IgD-negative memory B cell (primary cell): ENCODE results near the gene ZDBF2. TPM values are rescaled to one million over a fixed set of nuclear protein-coding genes. Genes with fewer than 3 reads are reported as not detected.
A peak's percentile ranks its signal among the peaks of the same experiment; 100 is the strongest.
"Not testable (repeated sequence)": the region's sequence is repeated elsewhere in the genome, so short reads cannot be mapped to it uniquely, and the experiment has no call there.

ENCODE experiments used
- H3K27ac Mint-ChIP-seq, 3 donors: one replicate each; pipeline ENCODE4 v1.8.0; 2020 to 2022; ENCODE audit warnings: mild to moderate bottlenecking in 3 of 3, mixed read lengths in 3 of 3, moderate library complexity in 1 of 3
- H3K27me3 Mint-ChIP-seq: one replicate; pipeline ENCODE4 v1.8.0; 2021; ENCODE audit warnings: mixed read lengths
- H3K36me3 Mint-ChIP-seq: one replicate; pipeline ENCODE4 v1.8.0; 2020; ENCODE audit warnings: mild to moderate bottlenecking, mixed read lengths
- H3K4me1 Mint-ChIP-seq, 3 donors: one replicate each; pipeline ENCODE4 v1.8.0; 2020 to 2022; ENCODE audit warnings: mixed read lengths in 3 of 3, mild to moderate bottlenecking in 1 of 3
- H3K4me3 Mint-ChIP-seq, 4 donors: one replicate each; pipeline ENCODE4 v1.8.0; 2020 to 2022; ENCODE audit warnings: mild to moderate bottlenecking in 4 of 4, mixed read lengths in 4 of 4, moderate library complexity in 3 of 4
- H3K9me3 Mint-ChIP-seq, 3 donors: one replicate each; pipeline ENCODE4 v1.8.0; 2020 to 2021; ENCODE audit warnings: mixed read lengths in 3 of 3, mild to moderate bottlenecking in 1 of 3
- polyA plus RNA-seq: library from polyadenylated mRNA; unstranded; fragments of 300-500 nt; fragmentation: Illumina TruSeq; gene quantifications from one replicate; pipeline ENCODE4 v1.2.3, GENCODE V29; 2021

ZDBF2 gene
- polyA plus RNA-seq, 1 donor from 2014 or later = 4.9 TPM

- no peaks in the 10 kb centered on the region for H3K4me1 Mint-ChIP-seq
- peaks cover 0 to 3% (median 2%) of the 10 kb centered on the region in 3 donors for H3K9me3 Mint-ChIP-seq
- H3K36me3 Mint-ChIP-seq = no peaks in the 10 kb centered on the region
- peak overlapping the region in 1 of 3 donors; percentile 13 for H3K27ac Mint-ChIP-seq
- no peak overlapping the region for H3K4me3 Mint-ChIP-seq
- H3K27me3 Mint-ChIP-seq = no peaks in the 10 kb centered on the region
Measured at GRCh38 chr2:206324869-206325268, 50.4 kb downstream of the ZDBF2 start.

- Mint-ChIP-seq H3K4me3 (peak overlapping the region in 1 of 4 donors; percentile 31), H3K36me3 (no peaks in the 10 kb centered on the region), H3K4me1 (no peaks in the 10 kb centered on the region), H3K27ac (no peak overlapping the region), H3K27me3 (peaks cover 2% of the 10 kb centered on the region), H3K9me3 (peaks cover 0 to 2% (median 0%) of the 10 kb centered on the region in 3 donors)
Measured at GRCh38 chr2:206328974-206329373, 54.5 kb downstream of the ZDBF2 start.

GRCh38 chr2:206336861-206337260 is 62.4 kb downstream of the ZDBF2 start:
- H3K27ac Mint-ChIP-seq = no peak overlapping the region
- H3K9me3 Mint-ChIP-seq = no peaks in the 10 kb centered on the region
- H3K4me3 Mint-ChIP-seq = no peak overlapping the region
- no peaks in the 10 kb centered on the region for H3K27me3 Mint-ChIP-seq
- H3K36me3 Mint-ChIP-seq = no peaks in the 10 kb centered on the region
- no peaks in the 10 kb centered on the region for H3K4me1 Mint-ChIP-seq

- Mint-ChIP-seq H3K36me3 (no peaks in the 10 kb centered on the region), H3K4me1 (no peaks in the 10 kb centered on the region), H3K9me3 (no peaks in the 10 kb centered on the region), H3K27ac (no peak overlapping the region), H3K4me3 (no peak overlapping the region), H3K27me3 (peaks cover 1% of the 10 kb centered on the region)
Measured at GRCh38 chr2:206337956-206338355, 63.5 kb downstream of the ZDBF2 start.

GRCh38 chr2:206341396-206341795 is 66.9 kb downstream of the ZDBF2 start:
- no peaks in the 10 kb centered on the region for H3K36me3 Mint-ChIP-seq
- no peak overlapping the region for H3K27ac Mint-ChIP-seq
- H3K4me1 Mint-ChIP-seq = no peaks in the 10 kb centered on the region
- H3K9me3 Mint-ChIP-seq = peaks cover 0 to 2% (median 0%) of the 10 kb centered on the region in 3 donors
- peaks cover 1% of the 10 kb centered on the region for H3K27me3 Mint-ChIP-seq
- H3K4me3 Mint-ChIP-seq = no peak overlapping the region

GRCh38 chr2:206343144-206343543 is 68.7 kb downstream of the ZDBF2 start:
- Mint-ChIP-seq H3K4me3 (no peak overlapping the region), H3K9me3 (peaks cover 0 to 2% (median 0%) of the 10 kb centered on the region in 3 donors), H3K36me3 (no peaks in the 10 kb centered on the region), H3K4me1 (no peaks in the 10 kb centered on the region), H3K27ac (no peak overlapping the region), H3K27me3 (peaks cover 1% of the 10 kb centered on the region)

GRCh38 chr2:206343816-206344215 is 69.4 kb downstream of the ZDBF2 start:
- H3K9me3 Mint-ChIP-seq = peaks cover 0 to 2% (median 0%) of the 10 kb centered on the region in 3 donors
- no peaks in the 10 kb centered on the region for H3K4me1 Mint-ChIP-seq
- no peak overlapping the region for H3K4me3 Mint-ChIP-seq
- no peak overlapping the region for H3K27ac Mint-ChIP-seq
- peaks cover 2% of the 10 kb centered on the region for H3K36me3 Mint-ChIP-seq
- peaks cover 1% of the 10 kb centered on the region for H3K27me3 Mint-ChIP-seq

GRCh38 chr2:206345606-206346005 is 71.1 kb downstream of the ZDBF2 start:
- Mint-ChIP-seq H3K4me3 (no peak overlapping the region), H3K4me1 (no peaks in the 10 kb centered on the region), H3K27ac (no peak overlapping the region), H3K36me3 (peaks cover 2% of the 10 kb centered on the region), H3K9me3 (peaks cover 1 to 11% (median 8%) of the 10 kb centered on the region in 3 donors), H3K27me3 (peaks cover 1% of the 10 kb centered on the region)

GRCh38 chr2:206349375-206349774 is 74.9 kb downstream of the ZDBF2 start:
- Mint-ChIP-seq H3K4me3 (no peak overlapping the region), H3K27me3 (no peaks in the 10 kb centered on the region), H3K4me1 (no peaks in the 10 kb centered on the region), H3K9me3 (peaks cover 1 to 11% (median 8%) of the 10 kb centered on the region in 3 donors), H3K36me3 (peaks cover 2% of the 10 kb centered on the region), H3K27ac (no peak overlapping the region)

GRCh38 chr2:206352571-206352970 is 78.1 kb downstream of the ZDBF2 start:
- Mint-ChIP-seq H3K9me3 (peaks cover 1 to 9% (median 8%) of the 10 kb centered on the region in 3 donors), H3K27ac (no peak overlapping the region), H3K4me3 (no peak overlapping the region), H3K27me3 (no peaks in the 10 kb centered on the region), H3K36me3 (peaks cover 2% of the 10 kb centered on the region), H3K4me1 (no peaks in the 10 kb centered on the region)

GRCh38 chr2:206353685-206354084 is 79.2 kb downstream of the ZDBF2 start:
- Mint-ChIP-seq H3K4me3 (no peak overlapping the region), H3K4me1 (no peaks in the 10 kb centered on the region), H3K36me3 (no peaks in the 10 kb centered on the region), H3K9me3 (peaks cover 1 to 9% (median 8%) of the 10 kb centered on the region in 3 donors), H3K27ac (no peak overlapping the region), H3K27me3 (no peaks in the 10 kb centered on the region)

GRCh38 chr2:206354129-206354528 is 79.7 kb downstream of the ZDBF2 start:
- H3K36me3 Mint-ChIP-seq = no peaks in the 10 kb centered on the region
- H3K27me3 Mint-ChIP-seq = no peaks in the 10 kb centered on the region
- no peak overlapping the region for H3K27ac Mint-ChIP-seq
- H3K4me1 Mint-ChIP-seq = no peaks in the 10 kb centered on the region
- no peak overlapping the region for H3K4me3 Mint-ChIP-seq
- H3K9me3 Mint-ChIP-seq = peaks cover 3 to 10% (median 8%) of the 10 kb centered on the region in 3 donors

GRCh38 chr2:206356840-206357239 is 82.4 kb downstream of the ZDBF2 start:
- not testable (repeated sequence) for H3K27me3 Mint-ChIP-seq, H3K4me1 Mint-ChIP-seq, H3K27ac Mint-ChIP-seq, H3K4me3 Mint-ChIP-seq, H3K9me3 Mint-ChIP-seq, H3K36me3 Mint-ChIP-seq

GRCh38 chr2:206360840-206361239 is 86.4 kb downstream of the ZDBF2 start:
- H3K4me3 Mint-ChIP-seq, H3K36me3 Mint-ChIP-seq, H3K27me3 Mint-ChIP-seq, H3K9me3 Mint-ChIP-seq, H3K27ac Mint-ChIP-seq, H3K4me1 Mint-ChIP-seq: not testable (repeated sequence)

- H3K4me1 Mint-ChIP-seq = peaks cover 0 to 1% (median 0%) of the 10 kb centered on the region in 3 donors
- H3K4me3 Mint-ChIP-seq = no peak overlapping the region
- H3K9me3 Mint-ChIP-seq = peaks cover 0 to 2% (median 2%) of the 10 kb centered on the region in 3 donors
- H3K27ac Mint-ChIP-seq = no peak overlapping the region
- no peaks in the 10 kb centered on the region for H3K27me3 Mint-ChIP-seq
- H3K36me3 Mint-ChIP-seq = no peaks in the 10 kb centered on the region
Measured at GRCh38 chr2:206361407-206362045, 87.1 kb downstream of the ZDBF2 start.
